ENCODE data around the gene SLC29A4.

GRCh38 chr7:5303061-5303460 is 20.3 kb downstream of the SLC29A4 start:
- TF ChIP-seq EZH2 (IDR thresholded peaks at IDR 0.05; ENCODE audit: borderline replicate concordance, low read length) (no peak), CTCF (conservative IDR thresholded peaks at IDR 0.05 in 1 of 2, IDR thresholded peaks at IDR 0.05 in 1 of 2; ENCODE audit: extremely low read depth in 1 of 2, insufficient read depth in 1 of 2, low read depth in 1 of 2, low read length in 2 of 2) (no peak)
